ENCODE measurements around the gene COX7A2.

DNA sequence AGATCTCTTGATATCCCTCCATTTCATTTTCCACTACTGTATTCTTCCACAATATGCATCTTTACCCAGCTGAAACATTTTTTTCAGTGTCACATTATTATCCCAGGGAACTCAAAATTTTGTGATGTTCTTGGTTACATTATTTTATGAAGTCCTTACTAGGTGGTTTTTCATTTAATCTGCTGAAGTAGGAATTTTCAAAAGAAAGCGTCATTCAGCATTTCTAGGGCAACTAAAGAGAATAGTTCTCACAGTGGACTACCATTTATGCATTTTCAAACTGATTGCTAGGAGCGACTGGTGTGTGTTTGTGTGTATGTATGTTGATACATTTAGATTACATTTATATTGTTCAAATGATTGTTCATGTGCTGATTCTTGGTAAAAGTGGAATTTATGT lies 43.4 kb upstream of the COX7A2 start:
- TF ChIP-seq, protein P1, sequence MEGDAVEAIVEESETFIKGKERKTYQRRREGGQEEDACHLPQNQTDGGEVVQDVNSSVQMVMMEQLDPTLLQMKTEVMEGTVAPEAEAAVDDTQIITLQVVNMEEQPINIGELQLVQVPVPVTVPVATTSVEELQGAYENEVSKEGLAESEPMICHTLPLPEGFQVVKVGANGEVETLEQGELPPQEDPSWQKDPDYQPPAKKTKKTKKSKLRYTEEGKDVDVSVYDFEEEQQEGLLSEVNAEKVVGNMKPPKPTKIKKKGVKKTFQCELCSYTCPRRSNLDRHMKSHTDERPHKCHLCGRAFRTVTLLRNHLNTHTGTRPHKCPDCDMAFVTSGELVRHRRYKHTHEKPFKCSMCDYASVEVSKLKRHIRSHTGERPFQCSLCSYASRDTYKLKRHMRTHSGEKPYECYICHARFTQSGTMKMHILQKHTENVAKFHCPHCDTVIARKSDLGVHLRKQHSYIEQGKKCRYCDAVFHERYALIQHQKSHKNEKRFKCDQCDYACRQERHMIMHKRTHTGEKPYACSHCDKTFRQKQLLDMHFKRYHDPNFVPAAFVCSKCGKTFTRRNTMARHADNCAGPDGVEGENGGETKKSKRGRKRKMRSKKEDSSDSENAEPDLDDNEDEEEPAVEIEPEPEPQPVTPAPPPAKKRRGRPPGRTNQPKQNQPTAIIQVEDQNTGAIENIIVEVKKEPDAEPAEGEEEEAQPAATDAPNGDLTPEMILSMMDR (IDR thresholded peaks at IDR 0.05; ENCODE audit: low read length): no peak
- no peak for TF ChIP-seq EZH2 (optimal IDR thresholded peaks at IDR 0.05; ENCODE audit: low read depth, low read length)
